ENCODE data around the gene PCDHB14.
A peak's percentile ranks its signal among the peaks of the same experiment; 100 is the strongest.

Gene PCDHB14

DNA sequence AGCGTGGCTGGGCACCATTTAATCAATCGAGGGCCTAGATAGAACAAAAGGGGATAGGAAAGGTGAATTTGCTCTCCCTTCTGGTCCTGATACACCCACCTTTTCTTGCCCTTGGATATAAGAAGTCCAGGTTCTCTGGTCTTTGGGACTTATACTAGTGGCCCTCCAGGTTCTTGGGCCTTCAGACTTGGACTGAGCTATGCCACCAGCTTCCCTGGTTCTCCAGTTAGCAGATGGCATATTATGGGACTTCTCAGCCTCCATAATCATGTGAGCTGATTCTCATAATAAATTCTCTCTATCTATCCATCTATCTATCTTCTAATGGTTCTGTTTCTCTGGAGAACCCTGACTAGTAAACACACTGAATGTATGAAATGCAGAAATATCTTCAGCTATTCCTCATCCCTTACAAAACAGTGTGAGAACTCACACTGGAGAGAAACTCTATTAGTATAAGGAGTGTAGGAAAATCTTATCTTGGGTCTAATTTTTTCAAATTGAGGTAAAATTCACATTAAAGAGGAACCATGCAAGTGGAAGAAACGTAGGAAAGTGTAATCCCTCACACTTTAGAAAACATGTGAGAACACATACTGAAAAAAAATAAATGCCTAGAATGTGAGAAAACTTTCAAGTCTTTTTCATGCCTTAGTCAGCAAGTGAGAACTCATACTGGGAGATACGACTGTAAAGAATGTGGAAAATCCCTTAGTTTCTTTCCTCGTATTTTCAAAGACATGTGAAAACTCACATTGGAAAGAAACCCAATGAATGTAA lies 37.5 kb downstream of the PCDHB14 start:
- no peak overlapping the region for H3K4ac ChIP-seq (ENCODE audit: low read depth, low read length)
- no peak overlapping the region for H4K5ac ChIP-seq (ENCODE audit: low read length)
- no peaks in the 10 kb centered on the region for H3K79me2 ChIP-seq (ENCODE audit: control insufficient read depth, insufficient read depth, low read length)
- H2BK120ac ChIP-seq (ENCODE audit: low read depth, low read length), result no peak overlapping the region
- H2BK5ac ChIP-seq (ENCODE audit: low read length), result no peak overlapping the region
- H4K8ac ChIP-seq (ENCODE audit: low read depth, low read length), result no peak overlapping the region
- no peak overlapping the region for H2BK15ac ChIP-seq (replicated peaks; ENCODE audit: low read depth)
- no peaks in the 10 kb centered on the region for H3K79me1 ChIP-seq (ENCODE audit: low read length)
- peak; percentile 27 for DNase-seq
- no peak overlapping the region for H3K56ac ChIP-seq (ENCODE audit: low read length)
- H3K23ac ChIP-seq (ENCODE audit: low read length), result no peak overlapping the region
- no peak overlapping the region for H3K18ac ChIP-seq (ENCODE audit: low read length)
- WGBS (ENCODE audit: extremely low coverage, insufficient coverage, low lambda C conversion rate), result no CpG with 5 or more reads among the region's 5 CpGs
- no peak overlapping the region for H3K27ac ChIP-seq (ENCODE audit: low read depth, low read length)
- no peaks in the 10 kb centered on the region for H3K27me3 ChIP-seq (ENCODE audit: insufficient read depth, low read length, poor library complexity)
- no peak overlapping the region for H2AK5ac ChIP-seq (ENCODE audit: low read length)
- H3K4me1 ChIP-seq (ENCODE audit: control insufficient read depth, low read depth, low read length), result no peaks in the 10 kb centered on the region
- H3K4me2 ChIP-seq (ENCODE audit: low read length), result no peak overlapping the region
- H3K4me3 ChIP-seq (ENCODE audit: low read length), result no peak overlapping the region
- no peak overlapping the region for H3K9ac ChIP-seq (ENCODE audit: low read length)
- no peaks in the 10 kb centered on the region for H3K36me3 ChIP-seq (ENCODE audit: control insufficient read depth, insufficient read depth, low read length)

DNA sequence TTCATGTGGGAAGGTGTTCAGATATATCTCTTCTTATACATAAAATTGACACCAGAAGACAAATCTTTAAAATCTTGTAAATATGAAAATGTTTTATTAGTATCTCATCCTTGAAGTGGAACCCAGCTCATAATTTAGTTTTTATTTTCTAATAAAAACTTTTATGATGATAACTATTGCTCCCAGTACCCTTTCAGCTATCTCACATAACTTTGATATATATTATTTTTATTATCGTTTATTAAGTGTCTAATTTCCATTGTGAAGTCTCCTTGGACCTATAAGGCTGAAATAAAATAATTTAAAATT lies 38.0 kb downstream of the PCDHB14 start:
- WGBS (ENCODE audit: extremely low coverage, insufficient coverage, low lambda C conversion rate), result no CpG with 5 or more reads among the region's 1 CpG
- Histone ChIP-seq H3K27ac (ENCODE audit: low read depth, low read length) (no peak overlapping the region), H3K4me3 (ENCODE audit: low read length) (no peak overlapping the region), H2BK15ac (replicated peaks; ENCODE audit: low read depth) (no peak overlapping the region), H4K5ac (ENCODE audit: low read length) (no peak overlapping the region), H3K79me2 (ENCODE audit: control insufficient read depth, insufficient read depth, low read length) (no peaks in the 10 kb centered on the region), H3K56ac (ENCODE audit: low read length) (no peak overlapping the region), H3K9ac (ENCODE audit: low read length) (no peak overlapping the region), H3K36me3 (ENCODE audit: control insufficient read depth, insufficient read depth, low read length) (no peaks in the 10 kb centered on the region), H2BK5ac (ENCODE audit: low read length) (no peak overlapping the region), H3K4me2 (ENCODE audit: low read length) (no peak overlapping the region), H3K4ac (ENCODE audit: low read depth, low read length) (no peak overlapping the region), H3K27me3 (ENCODE audit: insufficient read depth, low read length, poor library complexity) (no peaks in the 10 kb centered on the region), H2AK5ac (ENCODE audit: low read length) (no peak overlapping the region), H2BK120ac (ENCODE audit: low read depth, low read length) (no peak overlapping the region), H3K23ac (ENCODE audit: low read length) (no peak overlapping the region), H4K8ac (ENCODE audit: low read depth, low read length) (no peak overlapping the region), H3K79me1 (ENCODE audit: low read length) (no peaks in the 10 kb centered on the region), H3K18ac (ENCODE audit: low read length) (no peak overlapping the region), H3K4me1 (ENCODE audit: control insufficient read depth, low read depth, low read length) (no peaks in the 10 kb centered on the region)
- no peak for DNase-seq

- DNase-seq, result no peak
- WGBS (ENCODE audit: extremely low coverage, insufficient coverage, low lambda C conversion rate), result no CpG with 5 or more reads among the region's 4 CpGs
- Histone ChIP-seq H3K4me3 (ENCODE audit: low read length) (no peak overlapping the region), H4K8ac (ENCODE audit: low read depth, low read length) (no peak overlapping the region), H3K36me3 (ENCODE audit: control insufficient read depth, insufficient read depth, low read length) (no peaks in the 10 kb centered on the region), H3K4ac (ENCODE audit: low read depth, low read length) (no peak overlapping the region), H3K4me2 (ENCODE audit: low read length) (no peak overlapping the region), H2BK15ac (replicated peaks; ENCODE audit: low read depth) (no peak overlapping the region), H3K4me1 (ENCODE audit: control insufficient read depth, low read depth, low read length) (no peaks in the 10 kb centered on the region), H2BK120ac (ENCODE audit: low read depth, low read length) (no peak overlapping the region), H3K23ac (ENCODE audit: low read length) (no peak overlapping the region), H3K18ac (ENCODE audit: low read length) (no peak overlapping the region), H3K79me2 (ENCODE audit: control insufficient read depth, insufficient read depth, low read length) (no peaks in the 10 kb centered on the region), H2AK5ac (ENCODE audit: low read length) (no peak overlapping the region), H4K5ac (ENCODE audit: low read length) (no peak overlapping the region), H3K9ac (ENCODE audit: low read length) (no peak overlapping the region), H3K79me1 (ENCODE audit: low read length) (no peaks in the 10 kb centered on the region), H3K27ac (ENCODE audit: low read depth, low read length) (no peak overlapping the region), H3K56ac (ENCODE audit: low read length) (no peak overlapping the region), H2BK5ac (ENCODE audit: low read length) (no peak overlapping the region), H3K27me3 (ENCODE audit: insufficient read depth, low read length, poor library complexity) (no peaks in the 10 kb centered on the region)
Observed at GRCh38 chr5:141269195-141269594, 46.1 kb downstream of the PCDHB14 start.

GRCh38 chr5:141272906-141273305 lies 49.8 kb downstream of the PCDHB14 start:
- Histone ChIP-seq H3K79me2 (ENCODE audit: control insufficient read depth, insufficient read depth, low read length) (no peaks in the 10 kb centered on the region), H3K4me2 (ENCODE audit: low read length) (no peak overlapping the region), H3K4me1 (ENCODE audit: control insufficient read depth, low read depth, low read length) (no peaks in the 10 kb centered on the region), H3K23ac (ENCODE audit: low read length) (no peak overlapping the region), H3K79me1 (ENCODE audit: low read length) (no peaks in the 10 kb centered on the region), H2AK5ac (ENCODE audit: low read length) (no peak overlapping the region), H3K4ac (ENCODE audit: low read depth, low read length) (no peak overlapping the region), H2BK5ac (ENCODE audit: low read length) (no peak overlapping the region), H3K9ac (ENCODE audit: low read length) (no peak overlapping the region), H3K18ac (ENCODE audit: low read length) (no peak overlapping the region), H3K36me3 (ENCODE audit: control insufficient read depth, insufficient read depth, low read length) (no peaks in the 10 kb centered on the region), H3K56ac (ENCODE audit: low read length) (no peak overlapping the region), H2BK15ac (replicated peaks; ENCODE audit: low read depth) (no peak overlapping the region), H3K4me3 (ENCODE audit: low read length) (no peak overlapping the region), H4K5ac (ENCODE audit: low read length) (no peak overlapping the region), H3K27me3 (ENCODE audit: insufficient read depth, low read length, poor library complexity) (no peaks in the 10 kb centered on the region), H4K8ac (ENCODE audit: low read depth, low read length) (no peak overlapping the region), H2BK120ac (ENCODE audit: low read depth, low read length) (no peak overlapping the region), H3K27ac (ENCODE audit: low read depth, low read length) (no peak overlapping the region)
- no CpG with 5 or more reads among the region's 3 CpGs for WGBS (ENCODE audit: extremely low coverage, insufficient coverage, low lambda C conversion rate)
- DNase-seq, result peak; percentile 37
